HEK293T (cell line): ENCODE results near the gene GABRA5.

ENCODE experiments used
- BHLHE40 ChIP-seq: fragments of 450-650 bp; IDR thresholded peaks from 2 replicates; pipeline ENCODE4 v1.6.1; 2016; ENCODE audit warnings: mild to moderate bottlenecking, moderate library complexity, borderline replicate concordance
- CTBP1 ChIP-seq: fragments of 450-650 bp; IDR thresholded peaks from 2 replicates; pipeline ENCODE4 v1.6.1; 2016; ENCODE audit warnings: borderline replicate concordance
- FOXA1 ChIP-seq: fragments of 450-650 bp; IDR thresholded peaks from 2 replicates; pipeline ENCODE4 v1.6.1; 2016; ENCODE audit warnings: mild to moderate bottlenecking
- FOXK2 ChIP-seq: fragments of 450-650 bp; IDR thresholded peaks from 2 replicates; pipeline ENCODE4 v1.6.1; 2016; ENCODE audit warnings: mild to moderate bottlenecking
- FOXM1 ChIP-seq: fragments of 450-650 bp; IDR thresholded peaks from 2 replicates; pipeline ENCODE4 v1.6.1; 2017; ENCODE audit warnings: mild to moderate bottlenecking, borderline replicate concordance
- HDGF ChIP-seq: fragments of 450-650 bp; IDR thresholded peaks from 2 replicates; pipeline ENCODE4 v1.6.1; 2017; ENCODE audit warnings: antibody characterized with exemption, borderline replicate concordance
- L3MBTL2 ChIP-seq: fragments of 450-650 bp; conservative IDR thresholded peaks from 2 replicates; pipeline ENCODE4 v1.6.1; 2016; ENCODE audit warnings: mild to moderate bottlenecking
- LEF1 ChIP-seq: fragments of 450-650 bp; IDR thresholded peaks from 2 replicates; pipeline ENCODE4 v1.6.1; 2017; ENCODE audit warnings: mild to moderate bottlenecking, borderline replicate concordance
- NFRKB ChIP-seq: fragments of 450-650 bp; IDR thresholded peaks from 2 replicates; pipeline ENCODE4 v1.6.1; 2016; ENCODE audit warnings: mild to moderate bottlenecking, moderate library complexity
- SP1 ChIP-seq: fragments of 450-650 bp; IDR thresholded peaks from 2 replicates; pipeline ENCODE4 v1.6.1; 2017
- SUZ12 ChIP-seq: fragments of 450-650 bp; IDR thresholded peaks from 2 replicates; pipeline ENCODE4 v1.6.1; 2016; ENCODE audit warnings: mild to moderate bottlenecking
- TARDBP ChIP-seq: fragments of 450-650 bp; IDR thresholded peaks from 2 replicates; pipeline ENCODE4 v1.6.1; 2016
- ZNF384 ChIP-seq: fragments of 450-650 bp; IDR thresholded peaks from 2 replicates; pipeline ENCODE4 v1.6.1; 2016

GRCh38 chr15:26850161-26850560 is 16.7 kb upstream of the GABRA5 start:
- no peak for TF ChIP-seq LEF1
- no peak for TF ChIP-seq FOXK2
- TF ChIP-seq BHLHE40 = no peak
- TF ChIP-seq FOXM1 = no peak
- no peak for TF ChIP-seq TARDBP
- TF ChIP-seq SUZ12 = no peak
- no peak for TF ChIP-seq ZNF384
- no peak for TF ChIP-seq NFRKB
- no peak for TF ChIP-seq L3MBTL2
- TF ChIP-seq CTBP1 = no peak
- TF ChIP-seq SP1 = no peak
- TF ChIP-seq HDGF = no peak
- no peak for TF ChIP-seq FOXA1
